IPS-NIHi7 (cell line): ENCODE results near the gene LAMP5.

Experiments
- DNase-seq: peaks from one replicate; pipeline ENCODE4 v3.0.0; 2012; ENCODE audit warnings: mixed read lengths; ENCODE audit errors: extremely low spot score

The LAMP5 gene

DNA sequence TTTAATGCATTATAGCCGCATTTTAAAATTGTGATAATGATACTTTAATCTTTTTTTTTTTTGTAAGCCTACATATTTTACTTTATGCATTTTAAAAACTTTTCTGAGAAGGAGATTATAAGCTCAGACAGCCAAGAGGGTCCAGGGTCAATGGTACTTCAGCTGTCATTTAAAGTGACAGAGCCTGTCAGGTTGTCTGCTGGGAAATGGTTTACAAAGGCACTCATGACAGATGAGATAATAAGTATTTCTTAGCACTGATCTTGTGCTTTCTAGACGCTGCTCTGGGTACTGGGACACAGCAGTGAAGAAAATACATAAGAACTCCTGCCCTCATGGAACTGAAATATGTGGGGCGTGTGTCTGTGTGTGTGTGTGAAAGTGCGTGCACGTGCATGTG lies 19.6 kb downstream of the LAMP5 start:
- no peak for DNase-seq

DNA sequence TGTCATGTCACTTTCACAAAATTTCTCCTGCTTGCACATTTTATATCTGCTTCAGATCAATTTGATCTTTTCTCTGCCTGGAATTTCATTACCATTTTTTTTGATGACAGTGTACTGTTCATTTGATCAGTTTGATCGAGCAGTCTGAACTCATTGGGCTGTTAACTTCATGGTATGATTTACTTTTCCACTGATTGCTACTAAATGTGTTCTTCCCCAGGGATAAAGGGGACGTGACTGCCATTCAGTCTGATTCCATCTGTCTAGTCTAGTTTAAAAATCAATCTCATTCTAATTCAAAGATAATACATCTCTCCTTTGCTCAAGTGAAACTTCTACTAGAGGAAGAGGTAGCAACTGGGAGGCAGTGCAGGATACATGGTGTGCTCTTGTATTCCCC lies 21.1 kb downstream of the LAMP5 start:
- DNase-seq = no peak

GRCh38 chr20:9543214-9543613 lies 28.8 kb downstream of the LAMP5 start:
- DNase-seq = no peak

- no peak for DNase-seq
Observed at GRCh38 chr20:9550283-9550682, 35.9 kb downstream of the LAMP5 start.

- no peak for DNase-seq
Observed at GRCh38 chr20:9550871-9551270, 36.5 kb downstream of the LAMP5 start.

DNA sequence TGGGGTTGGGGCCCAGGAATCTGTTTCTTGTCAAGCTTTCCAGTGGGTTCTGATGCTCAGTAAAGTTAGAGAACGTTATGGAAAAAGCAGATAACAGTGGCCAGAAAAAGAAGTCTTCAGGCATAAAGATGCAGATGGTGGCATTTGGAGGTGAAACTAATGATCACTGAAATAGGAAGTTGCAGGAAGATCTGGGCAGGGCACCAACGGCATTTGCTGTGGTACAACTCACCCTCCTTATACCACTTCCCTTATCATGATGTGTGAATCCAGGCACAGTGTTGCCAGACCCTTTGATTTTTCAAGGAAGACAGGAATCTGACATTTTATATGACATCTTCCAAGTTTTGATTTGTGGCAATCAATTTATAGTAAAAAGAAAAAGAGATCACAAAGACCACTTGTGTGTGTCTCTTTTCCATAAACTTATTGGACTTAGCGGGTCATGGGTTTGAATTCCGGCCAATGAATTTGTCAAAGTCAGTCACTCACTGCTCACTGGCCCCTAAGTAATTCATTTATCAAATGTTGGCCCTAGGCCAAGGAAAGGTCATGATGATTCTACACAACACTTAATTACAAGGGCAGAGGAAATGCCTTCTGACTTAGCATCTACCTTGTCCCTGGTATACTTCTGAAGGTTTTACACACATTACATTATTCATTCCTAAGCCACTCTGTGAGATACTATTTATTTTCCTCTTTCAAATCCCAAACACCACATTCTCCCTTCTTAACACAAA lies 37.6 kb downstream of the LAMP5 start:
- DNase-seq = no peak

DNA sequence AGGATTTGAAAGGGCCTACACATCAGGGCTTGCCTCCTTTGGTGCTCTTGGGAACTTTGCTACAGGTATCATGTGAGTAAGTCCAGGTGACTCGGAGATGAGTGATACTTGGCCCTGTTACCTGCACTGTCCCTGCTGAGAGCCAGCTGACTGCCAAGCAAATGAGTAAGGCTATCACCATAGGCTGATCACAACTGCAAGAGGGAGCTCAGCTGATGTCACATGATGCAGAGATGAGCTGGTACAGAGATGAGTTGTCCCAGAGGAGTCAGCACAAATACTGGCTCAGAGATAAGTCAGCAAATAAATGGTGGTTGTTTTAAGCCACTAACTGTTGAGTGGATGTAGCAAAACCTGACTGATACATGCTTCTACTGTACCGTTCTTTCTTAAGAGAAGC lies 41.4 kb downstream of the LAMP5 start:
- no peak for DNase-seq

GRCh38 chr20:9557411-9557810 lies 43.0 kb downstream of the LAMP5 start:
- no peak for DNase-seq

- no peak for DNase-seq
Observed at GRCh38 chr20:9565910-9566550, 51.6 kb downstream of the LAMP5 start.

- no peak for DNase-seq
Observed at GRCh38 chr20:9566977-9567376, 52.6 kb downstream of the LAMP5 start.

DNA sequence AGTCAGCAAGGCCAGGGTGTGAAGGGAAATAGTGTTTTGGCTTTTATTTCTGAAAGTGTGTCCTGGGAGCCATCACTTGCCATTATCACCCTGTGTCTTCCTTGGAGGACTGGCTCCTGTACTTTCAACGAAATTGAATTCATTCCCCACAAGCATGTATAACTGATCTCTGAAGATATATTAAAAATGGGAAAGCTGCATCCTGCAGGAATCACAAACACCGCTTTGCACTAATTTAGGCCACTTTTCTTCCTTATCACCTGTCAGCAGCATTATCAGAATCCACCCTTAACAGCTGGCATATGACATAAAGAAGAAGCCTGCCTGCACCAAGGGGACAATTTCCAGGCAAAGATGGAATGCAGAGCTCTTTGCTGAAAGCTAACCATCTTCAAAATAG lies 56.2 kb downstream of the LAMP5 start:
- no peak for DNase-seq

DNA sequence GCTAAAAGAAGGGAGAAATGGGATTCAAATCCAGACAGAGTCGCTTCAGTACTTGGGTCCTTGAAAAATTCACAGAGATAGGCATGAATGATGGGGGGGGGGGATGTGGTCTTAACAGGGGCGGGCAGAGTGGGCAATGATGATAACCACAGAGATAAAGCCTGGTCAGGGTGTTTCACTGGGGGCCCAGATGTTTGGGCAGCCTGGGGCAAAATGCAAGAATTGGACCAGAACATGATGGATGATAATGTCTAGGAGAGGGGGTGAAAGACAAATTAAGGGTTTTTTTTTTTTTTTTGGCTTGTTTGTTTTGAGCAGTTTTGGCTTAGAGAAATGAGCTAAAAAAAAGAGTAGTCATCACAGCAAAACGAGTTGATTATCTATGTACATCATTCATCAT lies 57.4 kb downstream of the LAMP5 start:
- no peak for DNase-seq

- peak; percentile 78 for DNase-seq
Observed at GRCh38 chr20:9572670-9573069, 58.3 kb downstream of the LAMP5 start.

GRCh38 chr20:9573335-9574151 lies 59.2 kb downstream of the LAMP5 start:
- no peak for DNase-seq

DNA sequence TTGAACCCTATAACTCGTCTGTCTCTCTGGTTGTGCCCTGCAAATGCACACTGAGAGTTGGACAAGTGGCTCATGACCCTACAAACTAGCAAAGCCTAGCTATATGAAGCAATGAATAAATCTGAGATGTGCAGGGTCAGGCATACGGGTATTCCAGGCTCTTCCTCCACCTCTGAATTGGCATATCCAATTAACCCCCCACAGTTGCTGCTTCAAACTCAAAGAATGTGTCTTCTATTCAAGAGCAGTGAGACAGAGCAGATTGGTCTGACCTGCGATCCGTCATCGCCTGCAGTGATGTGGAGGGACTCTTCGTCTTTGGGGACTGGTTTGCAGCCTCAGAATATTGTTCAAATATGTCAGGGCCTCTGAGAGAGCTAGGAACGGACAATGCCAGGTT lies 59.8 kb downstream of the LAMP5 start:
- DNase-seq = peak; percentile 31

DNA sequence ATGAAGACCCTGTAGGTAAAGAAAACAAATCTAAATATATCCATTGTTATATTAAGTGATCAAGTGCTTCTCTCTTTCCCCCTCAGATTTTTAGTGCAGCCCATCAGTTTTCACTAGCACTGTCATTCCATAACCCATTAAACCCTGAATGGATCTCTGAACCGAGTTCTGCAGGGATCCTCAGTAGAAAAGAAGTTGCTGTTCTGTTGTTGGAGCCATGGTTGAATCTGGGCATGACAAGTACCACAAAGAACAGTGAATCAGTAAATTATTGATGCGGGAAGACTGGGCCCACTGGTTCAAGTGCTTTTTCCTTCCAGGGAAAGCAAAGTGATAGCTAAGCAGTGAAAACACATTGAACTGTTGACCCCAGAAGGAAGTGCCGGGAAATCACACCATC lies 60.4 kb downstream of the LAMP5 start:
- no peak for DNase-seq

GRCh38 chr20:9575836-9576235 lies 61.4 kb downstream of the LAMP5 start:
- no peak for DNase-seq

GRCh38 chr20:9576695-9577094 lies 62.3 kb downstream of the LAMP5 start:
- peak; percentile 30 for DNase-seq

GRCh38 chr20:9577397-9577796 lies 63.0 kb downstream of the LAMP5 start:
- DNase-seq = no peak

- no peak for DNase-seq
Observed at GRCh38 chr20:9578594-9578993, 64.2 kb downstream of the LAMP5 start.
